NB4 (cell line): ENCODE results near the gene EML4.

Experiments
- DNase-seq: peaks from one replicate; pipeline ENCODE4 v3.0.0; 2010; ENCODE audit warnings: low read depth
- H3K4me3 ChIP-seq: one replicate; pipeline ENCODE4 v1.5.1; 2011; ENCODE audit warnings: mild to moderate bottlenecking, low read depth, low read length, moderate library complexity
- MYC ChIP-seq: IDR thresholded peaks from 2 replicates; pipeline ENCODE4 v1.6.1; 2011; ENCODE audit warnings: low read depth, low read length
- POLR2A ChIP-seq: IDR thresholded peaks from 2 replicates; pipeline ENCODE4 v1.6.1; 2011; ENCODE audit warnings: mild to moderate bottlenecking; ENCODE audit not compliant: insufficient read length; ENCODE audit errors: extremely low read depth
- TF ChIP-seq, protein P1 (sequence below): IDR thresholded peaks from 2 replicates; pipeline ENCODE4 v1.6.1; 2011; ENCODE audit warnings: low read depth, low read length
- TF ChIP-seq, protein P2 (sequence below): IDR thresholded peaks from one replicate; pipeline ENCODE4 v1.5.1; 2012; ENCODE audit warnings: low read depth, low read length

EML4 gene

DNA sequence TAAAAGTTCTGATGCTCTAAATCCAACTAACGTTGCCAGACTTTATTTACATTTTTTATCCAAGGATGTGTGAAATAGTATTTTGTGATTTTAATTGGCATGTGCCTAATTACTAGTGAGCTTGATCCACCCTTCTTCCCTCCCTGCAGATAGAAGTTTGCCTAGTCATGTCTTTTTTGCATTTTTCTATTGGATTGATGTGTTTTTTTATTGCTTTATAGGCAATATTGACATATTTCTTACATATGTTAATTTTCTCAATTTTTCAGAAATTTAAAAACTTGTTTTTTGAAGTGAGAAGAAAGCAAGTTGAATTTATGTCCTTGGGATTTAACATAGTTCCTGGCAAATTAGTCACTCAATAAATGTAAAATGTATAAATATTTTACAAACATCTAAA lies 56.4 kb downstream of the EML4 start:
- TF ChIP-seq, protein P1, sequence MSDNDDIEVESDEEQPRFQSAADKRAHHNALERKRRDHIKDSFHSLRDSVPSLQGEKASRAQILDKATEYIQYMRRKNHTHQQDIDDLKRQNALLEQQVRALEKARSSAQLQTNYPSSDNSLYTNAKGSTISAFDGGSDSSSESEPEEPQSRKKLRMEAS, result no peak
- TF ChIP-seq POLR2A (no peak), MYC (no peak)
- TF ChIP-seq, protein P2, sequence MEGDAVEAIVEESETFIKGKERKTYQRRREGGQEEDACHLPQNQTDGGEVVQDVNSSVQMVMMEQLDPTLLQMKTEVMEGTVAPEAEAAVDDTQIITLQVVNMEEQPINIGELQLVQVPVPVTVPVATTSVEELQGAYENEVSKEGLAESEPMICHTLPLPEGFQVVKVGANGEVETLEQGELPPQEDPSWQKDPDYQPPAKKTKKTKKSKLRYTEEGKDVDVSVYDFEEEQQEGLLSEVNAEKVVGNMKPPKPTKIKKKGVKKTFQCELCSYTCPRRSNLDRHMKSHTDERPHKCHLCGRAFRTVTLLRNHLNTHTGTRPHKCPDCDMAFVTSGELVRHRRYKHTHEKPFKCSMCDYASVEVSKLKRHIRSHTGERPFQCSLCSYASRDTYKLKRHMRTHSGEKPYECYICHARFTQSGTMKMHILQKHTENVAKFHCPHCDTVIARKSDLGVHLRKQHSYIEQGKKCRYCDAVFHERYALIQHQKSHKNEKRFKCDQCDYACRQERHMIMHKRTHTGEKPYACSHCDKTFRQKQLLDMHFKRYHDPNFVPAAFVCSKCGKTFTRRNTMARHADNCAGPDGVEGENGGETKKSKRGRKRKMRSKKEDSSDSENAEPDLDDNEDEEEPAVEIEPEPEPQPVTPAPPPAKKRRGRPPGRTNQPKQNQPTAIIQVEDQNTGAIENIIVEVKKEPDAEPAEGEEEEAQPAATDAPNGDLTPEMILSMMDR, result no peak
- DNase-seq, result no peak
- H3K4me3 ChIP-seq, result no peak overlapping the region

DNA sequence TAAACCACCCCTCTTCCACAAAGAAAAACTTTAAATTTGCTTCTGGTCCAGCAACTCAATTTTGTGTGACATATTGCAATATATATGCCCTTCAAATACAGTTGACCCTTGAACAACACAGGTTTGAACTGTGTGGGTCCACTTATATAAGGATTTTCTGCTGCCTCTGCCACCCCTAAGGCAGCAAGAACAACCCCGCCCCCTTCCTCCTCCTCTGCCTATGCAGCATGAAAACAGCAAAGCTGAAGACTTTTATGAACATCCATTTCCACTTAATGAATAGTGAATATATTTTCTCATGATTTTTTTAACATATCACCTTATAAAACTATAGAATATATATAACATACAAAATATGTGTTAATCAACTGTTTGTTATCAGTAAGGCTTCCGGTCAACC lies 58.3 kb downstream of the EML4 start:
- DNase-seq, result no peak
- no peak overlapping the region for H3K4me3 ChIP-seq
- TF ChIP-seq, protein P2, result no peak
- TF ChIP-seq MYC (no peak), POLR2A (no peak)
- TF ChIP-seq, protein P1, result no peak

DNA sequence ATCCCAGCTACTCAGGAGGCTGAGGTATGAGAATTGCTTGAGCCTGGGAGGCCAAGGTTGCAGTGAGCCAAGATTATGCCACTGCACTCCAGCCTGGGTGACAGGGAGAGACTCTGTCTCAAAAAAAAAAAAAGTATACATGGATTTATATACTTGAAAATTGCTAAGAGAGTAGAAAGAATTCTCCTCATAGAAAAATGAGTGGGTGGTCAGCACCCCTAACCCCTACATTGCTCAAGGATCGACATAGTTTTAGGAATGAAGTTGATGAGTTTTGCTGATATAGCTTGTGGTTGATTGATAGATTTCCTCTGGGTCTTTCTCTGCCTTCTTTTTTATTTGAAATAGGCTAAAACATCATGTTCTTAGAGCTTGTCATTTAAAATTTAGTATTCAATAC lies 58.9 kb downstream of the EML4 start:
- H3K4me3 ChIP-seq, result no peak overlapping the region
- TF ChIP-seq POLR2A, result no peak
- TF ChIP-seq, protein P1, result no peak
- TF ChIP-seq MYC, result no peak
- TF ChIP-seq, protein P2, result no peak
- DNase-seq, result no peak

DNA sequence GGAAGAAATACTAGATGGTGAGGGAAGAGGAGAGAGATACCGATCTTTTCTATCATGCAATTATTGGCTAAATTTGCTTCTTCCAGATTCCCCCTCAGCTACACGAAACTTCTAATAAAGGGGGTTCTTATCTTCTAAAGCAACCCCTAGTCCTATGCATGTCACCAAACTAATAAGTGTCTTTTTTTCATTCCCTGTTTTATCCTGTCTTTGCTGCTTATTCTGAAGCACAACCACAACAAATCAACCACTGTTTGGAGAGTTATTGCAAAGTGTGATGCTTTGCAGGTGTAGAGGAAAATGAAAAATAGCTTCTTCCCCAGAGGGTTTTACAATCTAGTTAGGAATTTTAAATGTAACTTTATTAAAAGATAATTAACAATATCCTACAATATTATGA lies 60.8 kb downstream of the EML4 start:
- TF ChIP-seq, protein P2, result no peak
- TF ChIP-seq, protein P1, result no peak
- TF ChIP-seq POLR2A, result no peak
- TF ChIP-seq MYC, result no peak
- H3K4me3 ChIP-seq, result no peak overlapping the region
- DNase-seq, result no peak

DNA sequence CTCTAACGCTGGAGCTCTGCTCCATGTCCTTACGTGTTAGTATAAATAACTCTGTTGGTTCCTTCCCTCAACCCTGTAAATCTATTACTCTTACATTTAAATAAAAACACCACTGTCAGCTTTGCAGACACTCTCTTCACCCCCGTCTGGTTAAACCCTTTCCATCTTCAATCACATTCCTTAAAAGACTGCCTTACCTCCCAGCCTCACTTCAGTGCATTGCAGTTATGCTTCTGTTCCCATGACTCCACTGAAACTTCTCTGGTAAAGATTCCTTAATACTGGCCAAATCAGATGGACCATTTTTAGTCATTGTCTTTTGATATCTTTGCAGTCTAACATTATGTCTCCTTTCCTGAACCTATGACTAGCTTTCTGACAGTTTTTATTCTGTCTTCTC lies 61.7 kb downstream of the EML4 start:
- H3K4me3 ChIP-seq, result no peak overlapping the region
- no peak for TF ChIP-seq MYC
- TF ChIP-seq, protein P1, result no peak
- TF ChIP-seq, protein P2, result no peak
- no peak for DNase-seq

DNA sequence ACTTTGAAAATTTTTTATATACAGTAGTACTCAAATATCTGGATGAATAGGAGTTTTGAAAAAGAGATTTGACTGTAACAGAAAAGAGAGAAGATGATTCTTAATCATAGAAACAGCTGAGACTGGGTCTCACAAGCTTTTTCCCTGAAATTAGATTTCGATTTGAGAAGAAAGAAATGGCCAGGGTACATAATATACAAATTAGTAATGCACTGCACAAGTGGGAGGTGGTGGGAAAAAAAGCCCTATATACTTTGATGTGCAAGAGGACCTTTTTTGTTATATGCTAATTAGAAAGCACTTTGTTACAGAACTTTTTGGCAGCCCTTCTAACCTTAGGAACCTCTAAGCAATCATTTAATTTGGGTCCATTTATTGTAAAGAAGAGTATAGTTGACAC lies 62.9 kb downstream of the EML4 start:
- no peak for DNase-seq
- TF ChIP-seq, protein P1, result no peak
- no peak for TF ChIP-seq POLR2A
- TF ChIP-seq, protein P2, result no peak
- no peak for TF ChIP-seq MYC
- H3K4me3 ChIP-seq, result no peak overlapping the region
